T-helper 2 cell (primary cell): ENCODE measurements around the gene DDX52.
"Not testable (repeated sequence)": the region's sequence is repeated elsewhere in the genome, so short reads cannot be mapped to it uniquely, and the experiment has no call there.

Experiments used
- DNase-seq, 5 experiments: peaks; one replicate each; pipeline versions ENCODE4 v3.0.0 to v3.0.0-alpha.2; 2012 to 2022
- total RNA-seq, 2 donors: gene quantifications; one replicate each; lab custom pipeline; 2026; lab: John Stamatoyannopoulos, UW

The DDX52 gene, protein sequence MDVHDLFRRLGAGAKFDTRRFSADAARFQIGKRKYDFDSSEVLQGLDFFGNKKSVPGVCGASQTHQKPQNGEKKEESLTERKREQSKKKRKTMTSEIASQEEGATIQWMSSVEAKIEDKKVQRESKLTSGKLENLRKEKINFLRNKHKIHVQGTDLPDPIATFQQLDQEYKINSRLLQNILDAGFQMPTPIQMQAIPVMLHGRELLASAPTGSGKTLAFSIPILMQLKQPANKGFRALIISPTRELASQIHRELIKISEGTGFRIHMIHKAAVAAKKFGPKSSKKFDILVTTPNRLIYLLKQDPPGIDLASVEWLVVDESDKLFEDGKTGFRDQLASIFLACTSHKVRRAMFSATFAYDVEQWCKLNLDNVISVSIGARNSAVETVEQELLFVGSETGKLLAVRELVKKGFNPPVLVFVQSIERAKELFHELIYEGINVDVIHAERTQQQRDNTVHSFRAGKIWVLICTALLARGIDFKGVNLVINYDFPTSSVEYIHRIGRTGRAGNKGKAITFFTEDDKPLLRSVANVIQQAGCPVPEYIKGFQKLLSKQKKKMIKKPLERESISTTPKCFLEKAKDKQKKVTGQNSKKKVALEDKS
- total RNA-seq: 51.0 to 64.5 reads per million in 2 donors

DNA sequence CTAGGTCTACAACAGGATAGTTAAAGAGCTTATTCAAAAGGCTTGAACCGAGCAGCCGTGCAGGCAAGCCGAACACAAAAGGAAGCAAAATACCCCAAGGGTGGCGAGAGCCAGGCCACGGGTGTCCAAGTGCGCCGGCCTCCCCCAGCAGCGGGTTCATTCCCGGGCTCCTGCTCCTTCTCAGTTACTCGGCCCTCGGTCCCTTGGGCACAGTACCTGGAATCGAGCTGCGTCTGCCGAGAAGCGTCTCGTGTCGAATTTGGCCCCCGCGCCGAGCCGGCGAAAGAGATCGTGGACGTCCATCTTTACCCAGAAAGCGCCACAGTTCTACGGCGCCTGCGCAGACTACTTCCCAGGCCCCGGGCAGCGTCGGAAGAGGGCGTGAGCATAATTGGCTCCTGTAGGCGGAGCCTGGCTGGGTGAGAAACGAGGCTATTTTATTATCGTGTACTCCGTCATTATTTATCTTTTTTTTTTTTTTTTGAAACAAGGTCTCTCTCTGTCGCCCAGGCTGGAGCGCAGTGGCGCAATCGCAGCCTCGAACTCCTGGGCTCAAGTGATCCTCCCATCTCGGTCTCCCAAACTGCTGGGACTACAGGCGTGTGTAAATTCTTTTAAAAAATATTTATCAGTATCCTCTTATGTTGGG, at the start of gene DDX52:
TSS of gene DDX52 (minus strand) at position 329 of the 649 bp plus-strand sequence. CDS start at position 303, 26 bp downstream.
- peak; percentile 73 to 91 (median 83) for DNase-seq

DNA sequence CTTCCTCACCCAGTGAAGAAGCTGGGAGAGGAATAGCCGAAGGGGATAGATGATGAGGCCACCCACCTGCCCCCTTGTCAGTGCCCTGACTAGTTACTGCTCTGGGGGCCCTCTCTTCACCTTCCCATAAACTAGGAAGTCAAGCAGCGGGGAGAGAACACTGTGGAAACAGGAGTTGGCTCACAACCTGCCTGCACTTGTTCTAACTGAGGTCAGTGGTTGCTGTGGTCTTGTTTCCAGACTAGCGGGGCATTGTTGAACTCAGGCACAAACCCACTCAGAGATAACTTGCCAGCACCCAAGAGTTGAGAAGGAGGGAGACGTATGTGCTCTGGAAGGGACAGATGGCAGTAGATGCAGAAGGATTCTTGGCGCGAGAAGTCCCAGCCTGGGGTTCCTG, 48.6 kb upstream of the DDX52 start:
- DNase-seq: no peak

DNA sequence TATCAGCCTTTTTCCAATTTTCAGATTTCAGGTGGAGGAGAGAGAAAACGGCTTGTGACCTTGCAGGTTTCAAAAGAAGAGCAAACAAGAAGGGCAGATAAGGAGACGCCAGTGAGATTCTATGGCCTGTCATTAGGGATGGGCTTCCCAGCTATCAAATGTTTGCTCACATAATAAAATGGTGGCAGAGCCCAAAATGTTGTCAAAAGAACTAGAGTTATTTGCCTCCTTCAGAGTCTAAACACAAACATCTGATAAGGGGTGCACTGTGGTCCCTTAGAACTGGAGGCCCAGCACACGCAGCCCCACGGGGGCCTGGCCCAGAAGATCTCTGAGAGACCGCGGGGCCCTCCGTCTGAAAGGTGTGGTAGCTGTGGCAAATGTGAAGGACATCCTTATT, 46.1 kb upstream of the DDX52 start:
- DNase-seq: no peak

DNA sequence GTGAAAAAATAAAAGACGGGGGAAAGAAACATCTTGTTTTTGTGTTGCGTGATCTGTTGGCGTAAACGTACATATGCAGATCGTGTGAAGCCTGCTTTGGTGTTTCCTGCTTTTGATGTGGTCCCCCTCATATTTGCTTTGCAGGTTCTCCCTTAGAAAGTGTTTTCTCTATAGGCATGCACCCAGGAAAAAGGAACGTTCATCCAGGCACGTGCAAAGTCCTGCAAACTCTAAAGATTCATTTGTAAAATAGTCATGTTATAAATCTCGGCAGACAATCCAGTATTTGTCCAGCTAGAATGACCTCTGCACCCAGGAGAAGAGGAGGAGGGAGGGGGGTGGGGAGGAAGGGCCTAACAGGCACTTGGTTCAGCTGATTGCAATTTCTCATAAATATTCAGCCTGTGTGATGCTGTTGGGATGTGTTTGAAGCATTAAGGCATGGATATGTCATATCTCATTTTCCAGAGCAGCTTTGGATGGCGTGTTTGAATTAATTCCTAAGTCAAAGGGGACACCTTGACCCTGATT, 40.3 kb upstream of the DDX52 start:
- no peak for DNase-seq

DNA sequence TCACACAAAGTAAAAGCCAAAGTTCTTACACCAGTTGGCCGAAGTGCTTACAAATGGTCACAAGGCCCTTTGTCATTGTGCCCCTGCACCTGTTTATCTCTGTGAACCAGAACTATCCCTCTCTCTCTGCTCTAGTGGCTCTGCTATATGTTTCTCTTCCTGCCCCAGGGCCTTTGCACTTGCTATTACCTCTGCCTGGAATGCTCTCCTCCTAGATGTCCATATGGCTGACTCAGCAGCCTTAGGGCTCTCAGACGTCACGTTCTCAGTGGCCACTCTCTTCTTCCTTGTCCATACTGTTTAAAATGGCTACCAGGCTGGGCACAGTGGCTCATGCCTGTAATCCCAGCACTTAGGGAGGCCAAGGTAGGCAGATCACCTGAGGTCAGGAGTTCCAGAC, 38.8 kb upstream of the DDX52 start:
- DNase-seq: no peak

DNA sequence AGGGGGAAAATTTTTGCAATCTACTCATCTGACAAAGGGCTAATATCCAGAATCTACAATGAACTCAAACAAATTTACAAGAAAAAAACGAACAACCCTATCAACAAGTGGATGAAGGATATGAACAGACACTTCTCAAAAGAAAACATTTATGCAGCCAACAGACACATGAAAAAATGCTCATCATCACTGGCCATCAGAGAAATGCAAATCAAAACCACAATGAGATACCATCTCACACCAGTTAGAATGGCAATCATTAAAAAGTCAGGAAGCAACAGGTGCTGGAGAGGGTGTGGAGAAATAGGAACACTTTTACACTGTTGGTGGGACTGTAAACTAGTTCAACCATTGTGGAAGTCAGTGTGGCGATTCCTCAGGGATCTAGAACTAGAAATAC, 36.7 kb upstream of the DDX52 start:
- not testable (repeated sequence) for DNase-seq

DNA sequence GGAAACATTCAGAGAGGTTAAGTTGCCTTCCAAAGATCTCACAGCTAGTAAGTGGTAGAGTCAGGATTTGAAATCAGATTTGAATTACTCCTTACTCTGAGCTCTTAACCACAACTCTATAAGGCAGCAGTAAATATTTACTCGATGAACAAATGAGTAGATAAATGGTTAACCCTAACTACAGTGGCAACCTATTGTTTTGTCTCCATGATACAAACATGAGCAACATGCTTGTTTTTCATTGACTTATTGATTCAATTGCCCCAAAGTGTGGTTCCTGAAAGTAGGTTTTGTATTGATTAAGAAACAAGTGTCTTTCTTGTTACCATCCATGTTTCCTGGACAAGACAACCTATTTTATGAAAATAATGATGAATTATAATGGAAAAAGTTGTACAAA, 34.8 kb upstream of the DDX52 start:
- DNase-seq: no peak

DNA sequence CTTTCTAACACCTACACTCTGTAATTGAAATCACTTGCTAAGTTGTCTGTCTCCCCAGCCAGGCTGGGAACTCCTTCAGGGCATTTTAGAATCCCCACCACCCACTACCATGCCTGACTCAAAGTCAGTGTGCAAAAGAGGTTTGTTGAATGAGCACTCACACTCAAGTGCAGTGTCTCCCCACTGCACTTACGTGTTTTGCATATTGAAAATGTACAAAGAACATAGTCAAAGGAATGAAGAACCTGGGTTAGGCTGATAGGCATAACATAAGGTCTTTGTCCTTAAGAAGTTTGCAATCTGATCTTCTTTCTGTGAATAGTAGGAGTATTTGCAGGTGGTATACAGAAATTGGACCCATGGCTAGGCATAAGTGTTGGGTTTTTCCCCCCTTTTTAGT, 33.8 kb upstream of the DDX52 start:
- no peak for DNase-seq

DNA sequence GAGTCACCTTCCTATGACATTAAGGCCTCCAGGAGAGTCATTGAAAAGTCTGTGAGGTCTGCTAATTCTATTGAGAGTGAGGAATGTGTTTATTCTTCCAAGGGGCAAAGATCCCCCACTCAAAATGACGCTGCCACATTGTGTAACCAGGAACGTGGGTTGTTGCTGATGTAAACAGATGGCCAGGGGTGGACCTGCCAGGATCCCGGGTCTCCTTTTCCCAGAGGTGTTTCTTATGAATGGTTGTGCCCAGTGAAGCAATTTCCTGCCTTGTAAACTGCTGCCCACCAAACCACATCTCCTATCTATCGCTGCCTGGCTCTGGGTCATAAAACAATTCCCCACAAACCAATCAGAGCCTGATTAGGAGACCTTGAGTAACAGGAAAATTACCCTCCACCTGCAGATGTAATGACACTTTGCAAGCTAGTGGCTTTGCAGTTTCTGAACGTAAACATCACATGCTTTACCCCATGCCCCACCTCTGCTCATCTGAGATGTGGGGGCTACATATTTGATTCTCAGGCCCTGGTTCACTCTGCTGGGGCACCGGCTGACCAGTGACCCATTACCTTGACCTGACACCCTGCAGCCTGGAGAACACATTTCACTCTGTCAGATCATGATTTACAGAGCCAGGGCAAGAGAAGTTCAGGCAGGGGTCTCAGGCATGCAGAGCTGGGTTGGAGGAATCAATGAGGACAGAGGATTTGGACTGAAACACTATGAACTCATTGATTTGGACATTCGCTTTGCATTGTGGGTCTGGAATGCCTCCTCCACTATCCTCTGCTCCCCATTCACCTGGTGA, 33.1 kb upstream of the DDX52 start:
- DNase-seq: no peak

DNA sequence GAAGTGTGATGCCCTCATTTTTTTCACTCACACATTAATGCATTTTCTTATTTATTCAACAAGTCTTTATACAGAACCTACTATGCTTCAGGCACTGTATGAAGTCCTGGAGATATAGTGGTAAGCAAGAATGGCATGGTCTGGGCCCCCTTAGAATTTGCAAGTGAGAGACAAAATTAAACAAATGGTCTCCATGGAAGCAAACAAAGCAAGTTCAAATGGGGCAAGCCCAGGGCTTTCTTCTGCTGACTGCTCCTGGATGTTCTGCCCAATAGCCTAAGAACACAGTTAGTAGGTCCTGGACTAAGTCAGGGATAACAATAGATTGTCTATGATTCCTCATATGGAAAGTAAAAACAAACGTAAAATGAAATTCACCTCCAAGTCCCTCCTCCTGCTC, 31.3 kb upstream of the DDX52 start:
- no peak for DNase-seq

DNA sequence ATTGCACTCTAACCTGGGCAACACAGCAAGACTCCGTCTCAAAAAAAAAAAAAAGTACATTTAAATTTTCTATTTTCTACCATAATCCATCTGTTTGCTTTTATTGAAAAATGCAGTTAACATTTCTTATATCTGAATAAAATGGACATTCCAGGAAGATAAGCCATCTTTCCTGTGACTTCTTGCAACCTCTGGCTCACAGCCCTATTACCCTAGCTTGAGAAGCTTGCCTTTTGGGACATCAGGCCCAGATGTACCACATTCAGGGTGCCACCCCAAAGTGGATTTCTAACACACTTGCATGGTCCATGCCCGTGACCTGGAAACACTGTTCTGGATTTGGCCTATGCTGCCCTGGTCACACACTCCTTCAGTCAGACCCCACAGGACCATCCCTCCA, 30.1 kb upstream of the DDX52 start:
- no peak for DNase-seq

DNA sequence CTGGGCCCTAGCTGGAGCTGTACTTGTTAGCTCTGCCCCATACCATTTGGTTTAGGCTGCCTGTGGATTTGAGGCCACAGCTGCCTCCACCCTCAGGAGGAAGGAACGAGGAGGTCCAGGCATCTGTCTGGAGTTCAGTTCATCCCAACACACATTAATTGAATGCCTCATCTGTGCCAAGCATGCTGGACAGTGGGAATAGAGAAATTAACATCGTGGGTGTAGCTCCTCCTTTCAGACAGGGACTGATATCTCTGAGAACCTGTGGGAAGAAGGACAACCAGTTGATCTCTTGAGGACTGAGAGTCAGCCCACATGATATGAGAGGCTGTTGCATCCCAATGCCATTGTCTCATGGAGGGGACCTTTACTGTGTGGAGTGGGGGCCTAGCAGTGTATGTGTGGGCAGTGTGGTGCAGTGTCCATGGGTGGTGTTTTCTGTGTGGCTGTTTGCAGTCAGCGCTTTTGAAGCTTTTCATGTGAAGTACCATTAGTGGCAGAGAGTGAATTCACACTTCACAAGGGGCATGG, 29.4 kb upstream of the DDX52 start:
- DNase-seq: no peak

DNA sequence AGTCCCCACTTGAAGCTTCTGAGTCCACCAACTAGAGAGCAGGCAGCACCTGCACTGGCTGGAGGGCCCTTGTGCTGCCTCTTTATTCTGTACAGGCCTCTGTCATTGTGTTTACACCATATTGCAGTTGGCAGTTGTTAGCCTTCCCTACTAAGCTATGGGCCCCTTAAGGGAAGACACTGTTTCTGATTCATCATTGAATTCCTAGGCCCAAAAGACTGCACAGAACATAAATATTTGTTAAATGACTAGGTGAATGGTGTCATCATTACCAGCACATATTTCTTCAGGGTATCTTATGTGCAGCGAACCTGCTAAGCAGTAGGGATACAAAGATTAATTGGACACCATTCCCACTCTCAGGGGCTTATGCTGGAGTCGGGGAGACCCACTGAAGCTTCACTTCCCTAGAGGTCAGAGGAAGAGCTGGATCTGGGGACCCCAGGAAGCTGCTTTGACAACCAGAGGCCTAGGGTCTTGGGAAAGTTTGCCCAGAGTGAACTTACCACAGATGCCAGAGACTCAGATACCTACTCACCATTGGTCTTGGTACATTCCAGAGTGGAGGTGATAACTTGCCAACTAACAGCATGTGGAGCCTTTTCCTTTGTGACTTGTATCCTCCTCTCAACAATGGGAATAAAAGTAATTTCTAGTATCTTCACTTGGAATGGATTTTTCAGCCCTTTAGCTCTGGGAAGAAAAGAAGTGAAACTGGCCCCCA, 28.7 kb upstream of the DDX52 start:
- DNase-seq: no peak

DNA sequence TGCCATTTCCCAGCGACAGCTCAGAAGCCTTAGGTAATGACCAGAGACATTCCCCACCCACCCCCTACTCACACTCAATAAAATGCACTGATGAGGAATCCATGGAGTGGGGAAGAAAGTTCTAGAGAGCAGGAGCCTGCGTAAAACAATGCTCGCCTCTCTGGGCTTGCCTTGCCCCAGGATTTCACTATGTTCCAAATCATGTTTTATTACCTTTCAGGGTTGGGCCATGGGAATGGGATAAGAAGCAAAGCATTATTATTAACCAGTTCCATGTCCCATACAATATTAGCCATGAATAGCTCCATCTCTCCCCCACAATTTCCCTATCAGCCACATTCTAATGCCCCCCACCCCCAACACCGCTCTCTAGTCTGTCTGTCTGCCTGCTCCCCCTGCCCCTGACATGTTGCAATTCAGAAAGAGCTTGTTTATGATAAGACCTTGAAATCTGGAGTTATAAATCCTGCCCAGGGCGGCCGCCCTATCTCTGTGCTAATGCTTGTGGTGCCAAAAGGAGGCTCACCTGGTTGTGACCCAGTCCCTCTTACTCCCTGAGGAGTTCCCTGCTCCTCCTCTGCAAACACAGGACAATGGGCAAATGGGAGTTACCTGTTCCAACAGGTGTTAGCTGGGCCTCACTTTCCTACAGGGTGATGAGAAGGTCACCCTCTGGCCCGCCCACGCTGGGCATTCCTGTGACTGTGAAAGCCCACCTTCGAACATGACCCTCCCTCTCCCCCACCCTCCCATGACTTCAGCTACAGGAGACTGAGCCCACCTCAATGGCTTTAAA, 28.0 kb upstream of the DDX52 start:
- DNase-seq: no peak

DNA sequence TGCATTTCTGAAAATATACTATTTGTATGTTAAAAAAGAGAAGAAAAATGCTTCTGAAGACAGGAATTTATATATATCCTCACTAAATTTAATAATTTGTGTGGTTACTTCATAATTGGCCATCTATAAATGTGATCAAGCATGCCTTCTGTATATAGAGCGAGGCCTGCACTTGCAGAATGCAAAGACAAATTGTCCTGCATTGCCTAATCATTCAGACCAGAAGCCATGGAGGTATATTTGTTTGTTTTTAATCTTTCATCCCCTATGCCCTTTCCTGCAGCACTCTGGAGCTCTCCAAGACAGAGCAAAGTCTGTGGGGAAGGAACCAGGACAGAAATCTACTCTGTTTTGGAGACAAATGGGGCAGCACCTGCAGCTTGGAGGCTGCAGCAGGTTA, 23.8 kb upstream of the DDX52 start:
- no peak for DNase-seq

DNA sequence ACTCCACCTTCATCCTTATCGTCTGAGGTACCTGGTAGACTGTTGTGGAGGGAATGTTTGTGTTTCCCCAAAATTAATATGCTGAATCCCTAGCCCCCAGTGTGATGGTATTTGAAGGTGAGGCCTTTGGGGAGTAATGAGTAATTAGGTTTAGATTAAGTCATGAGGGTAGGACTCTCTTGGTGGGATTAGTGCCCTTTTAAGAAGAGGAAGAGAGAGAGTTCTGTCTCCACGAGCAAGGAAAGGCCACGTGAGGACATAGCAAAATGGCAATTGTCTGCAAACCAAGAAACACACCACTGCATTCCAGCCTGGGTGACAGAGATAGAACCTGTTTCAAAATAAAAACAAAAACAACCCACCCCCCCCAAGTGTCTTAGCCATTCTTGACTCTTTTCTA, 21.0 kb upstream of the DDX52 start:
- DNase-seq: no peak

DNA sequence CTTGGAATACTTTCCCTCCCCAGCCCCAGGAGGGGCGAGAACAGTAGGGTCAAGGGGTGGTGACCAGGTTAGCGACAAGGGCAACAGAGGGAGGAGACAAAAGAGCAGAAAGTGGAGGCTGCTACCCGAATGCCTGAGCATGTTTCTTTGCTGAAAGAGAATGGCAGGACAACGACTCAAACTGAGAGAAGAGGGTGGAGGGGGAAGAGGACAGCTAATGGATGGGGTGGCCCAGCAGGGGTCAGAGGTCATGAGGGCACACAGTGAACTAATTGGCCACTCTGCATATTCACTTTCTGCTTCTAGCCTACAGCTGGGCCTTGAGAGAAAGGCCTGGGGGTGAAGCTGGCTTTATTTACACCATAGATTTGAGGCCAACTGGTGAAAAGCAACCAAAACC, 19.1 kb upstream of the DDX52 start:
- DNase-seq: no peak

DNA sequence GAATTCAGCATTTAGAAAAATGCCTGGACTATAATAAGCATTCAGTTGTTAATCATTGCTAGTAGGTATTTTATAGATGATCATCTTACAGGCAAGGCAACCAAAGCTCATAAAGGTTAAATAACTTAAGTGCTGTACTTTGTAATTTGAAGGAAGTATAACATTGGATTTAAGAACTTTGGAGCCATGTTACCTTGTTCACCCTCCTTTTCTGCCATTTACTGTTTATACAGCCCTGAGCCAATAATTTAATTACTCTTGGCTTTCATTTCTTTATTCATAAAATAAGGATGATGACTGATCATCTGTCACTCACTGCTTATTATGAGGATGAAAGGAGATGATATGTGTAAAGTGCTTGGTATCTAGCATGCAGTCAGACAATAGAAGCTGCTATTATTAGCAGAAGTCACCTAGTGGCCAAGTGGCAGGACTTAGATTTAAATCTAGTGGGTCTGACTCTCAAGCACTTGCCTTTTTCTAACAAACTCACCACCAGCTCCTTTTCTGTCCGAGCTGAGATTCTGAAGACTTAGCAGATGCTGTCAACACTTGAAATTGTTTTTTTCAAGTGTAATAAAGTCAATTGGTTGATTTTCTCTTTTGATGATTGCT, 18.3 kb upstream of the DDX52 start:
- DNase-seq: no peak

DNA sequence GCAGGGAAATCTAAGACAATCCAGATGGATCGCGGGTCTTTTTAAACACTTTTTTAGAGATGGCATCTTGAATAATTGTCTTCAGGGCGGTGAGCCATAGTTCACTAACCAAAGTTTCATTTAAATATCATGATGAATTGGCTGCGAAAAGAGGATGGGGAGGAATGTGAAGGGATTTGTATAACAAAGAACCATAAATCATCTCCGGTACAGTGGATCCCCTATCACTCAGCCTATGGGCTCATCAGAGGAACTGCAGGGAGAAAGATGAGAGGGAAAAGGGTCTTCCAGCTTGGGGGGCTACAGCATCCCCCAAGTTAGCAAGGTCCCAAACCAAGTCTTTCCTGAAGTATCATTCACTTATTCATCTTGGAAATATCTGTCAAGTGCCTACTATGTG, 16.7 kb upstream of the DDX52 start:
- no peak for DNase-seq

DNA sequence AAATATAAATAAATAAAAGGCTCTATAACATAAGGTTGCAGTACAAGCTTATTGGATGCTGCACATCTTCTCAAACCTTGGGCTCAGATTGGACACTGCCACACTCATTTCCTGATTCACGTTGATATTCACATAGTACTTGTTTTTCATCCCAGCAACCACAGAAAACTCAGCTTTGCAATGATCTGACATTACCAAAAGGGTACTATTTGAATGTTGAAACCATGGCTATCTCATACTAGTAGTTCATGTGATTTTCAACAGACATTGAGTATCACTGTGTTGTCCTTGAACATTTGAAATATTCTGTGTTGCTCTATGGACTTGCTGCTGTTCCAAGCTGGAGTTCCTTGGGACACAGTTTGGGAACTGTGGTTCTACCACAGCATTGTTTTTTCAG, 14.0 kb upstream of the DDX52 start:
- DNase-seq: no peak

DNA sequence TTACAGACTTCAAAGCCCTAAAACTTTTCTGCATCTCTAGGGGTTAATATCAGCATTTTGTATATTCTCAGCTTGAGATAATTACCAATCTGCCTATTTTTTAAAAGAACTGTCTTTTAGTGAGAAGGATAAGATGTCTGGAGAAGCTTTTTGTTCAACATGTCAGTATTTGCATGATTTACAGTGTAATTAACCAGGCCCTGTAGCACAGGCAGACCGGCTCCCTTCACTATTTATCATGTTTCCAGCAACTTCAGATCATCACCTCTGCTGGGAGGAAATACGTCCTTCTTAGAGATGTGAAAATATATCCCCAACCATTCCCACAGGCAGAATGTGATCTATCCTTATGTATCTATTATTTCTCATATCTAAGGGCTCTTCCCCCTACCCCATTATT, 8.6 kb upstream of the DDX52 start:
- no peak for DNase-seq
